ENCODE measurements around the gene ABTB2.
"Not testable (repeated sequence)": the region's sequence is repeated elsewhere in the genome, so short reads cannot be mapped to it uniquely, and the experiment has no call there.

ABTB2 gene

DNA sequence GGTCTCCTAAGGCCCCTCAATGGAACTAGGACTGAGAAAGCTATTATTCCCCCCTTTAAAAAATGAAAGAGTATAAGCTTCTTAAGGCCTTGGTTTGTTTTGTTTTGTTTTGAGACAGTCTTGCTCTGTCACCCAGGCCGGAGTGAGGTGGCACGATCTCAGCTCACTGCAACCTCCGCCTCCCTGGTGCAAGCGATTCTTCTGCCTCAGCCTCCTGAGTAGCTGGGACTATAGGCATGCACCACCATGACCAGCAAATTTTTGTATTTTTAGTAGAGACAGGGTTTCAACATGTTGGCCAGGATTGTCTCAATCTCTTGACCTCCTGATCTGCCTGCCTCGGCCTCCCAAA, 177.0 kb downstream of the ABTB2 start:
- not testable (repeated sequence) for DNase-seq

DNA sequence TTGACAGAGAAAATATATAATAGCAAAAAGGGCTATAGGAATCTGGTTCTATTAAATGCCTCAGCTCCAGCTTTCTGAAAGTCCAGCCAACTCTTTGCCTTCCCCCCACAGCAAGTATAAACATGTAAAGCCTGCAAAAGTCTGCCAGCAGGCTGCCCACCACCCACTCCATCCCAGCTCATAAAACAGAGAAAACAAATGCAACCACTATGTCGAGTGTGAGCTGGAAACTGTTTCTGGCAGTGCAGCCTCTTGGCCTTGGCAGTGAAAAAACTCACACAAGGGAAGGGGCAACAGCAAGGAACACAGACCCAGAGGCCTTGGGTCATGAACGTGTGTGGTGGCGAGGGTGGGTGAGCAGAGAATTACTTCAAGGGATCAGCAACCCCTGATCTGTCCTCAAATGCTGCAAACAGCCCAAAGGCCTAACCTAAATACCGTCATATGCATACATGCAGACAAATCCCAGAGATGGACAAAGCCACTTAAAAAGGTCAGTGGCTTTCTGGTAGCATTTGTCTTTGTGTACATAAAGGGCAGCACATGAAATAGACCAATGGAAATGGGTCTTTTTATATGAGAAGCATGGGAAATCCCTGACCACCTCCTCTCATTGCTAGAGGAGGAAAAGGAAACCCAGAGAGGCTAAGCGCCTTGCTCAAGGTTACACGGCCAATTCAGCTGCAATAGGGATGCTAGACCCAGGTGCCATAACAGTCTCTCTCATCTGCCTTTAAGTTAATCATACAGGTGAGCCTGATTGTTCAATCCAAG, 177.6 kb downstream of the ABTB2 start:
- DNase-seq: no peak

DNA sequence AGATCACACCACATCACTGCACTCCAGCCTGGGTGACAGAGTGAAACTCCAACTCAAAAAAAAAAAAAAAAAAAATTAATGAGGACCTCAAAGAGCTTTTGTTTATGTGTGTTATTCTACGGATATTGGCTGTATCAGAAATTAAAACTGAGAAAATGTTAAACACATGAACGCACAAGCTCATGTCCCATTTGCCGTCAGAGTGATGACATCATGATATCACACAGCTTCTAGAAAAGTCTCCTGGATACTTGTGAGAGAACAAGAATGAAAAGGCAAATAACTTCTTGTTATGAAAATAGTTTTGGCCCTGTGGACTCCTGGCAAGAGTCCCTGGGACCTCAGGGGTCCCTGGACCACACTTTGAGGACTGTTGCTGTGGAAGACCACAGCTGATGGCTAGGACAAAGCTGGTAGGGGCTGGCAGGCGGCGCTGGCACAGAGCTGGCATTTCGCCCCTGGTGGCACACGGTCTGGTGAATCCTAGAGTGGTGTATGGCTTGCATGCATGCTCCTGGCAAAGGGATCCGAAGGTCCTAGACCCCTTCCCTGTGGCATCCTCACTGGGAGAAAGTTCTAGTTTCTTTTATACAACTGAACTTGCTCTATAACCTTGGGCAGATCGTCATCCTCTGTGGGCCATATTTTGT, 178.7 kb downstream of the ABTB2 start:
- DNase-seq: no peak

DNA sequence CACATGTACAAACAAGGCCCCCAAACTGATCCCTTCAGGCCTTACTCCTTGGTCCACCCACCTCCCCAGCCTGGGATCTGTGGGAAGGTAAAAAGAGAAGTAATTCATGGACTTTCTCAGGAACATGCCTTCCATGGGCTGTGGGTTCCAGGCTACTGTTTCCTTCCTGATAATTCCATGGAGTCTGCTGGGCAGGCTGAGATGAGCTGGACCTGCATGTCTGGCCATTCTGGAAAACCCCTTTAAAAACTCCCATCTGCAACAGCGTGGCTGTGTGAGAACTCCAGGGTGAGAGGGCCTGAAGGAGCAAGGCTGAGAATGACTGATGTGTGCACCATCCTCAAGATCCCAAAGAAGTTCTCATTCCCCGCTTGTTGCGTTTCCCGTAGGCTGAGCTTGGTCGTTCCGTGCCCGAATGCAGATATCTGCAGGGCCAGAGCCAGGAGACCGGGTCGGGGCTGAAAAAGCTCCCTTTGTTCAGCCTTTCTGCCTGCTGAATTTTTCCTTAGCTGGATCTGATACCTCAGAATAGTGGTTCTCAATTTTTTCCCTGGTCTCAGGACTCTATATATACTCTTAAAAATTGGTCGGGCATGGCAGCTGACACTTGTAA, 179.5 kb downstream of the ABTB2 start:
- DNase-seq: no peak

DNA sequence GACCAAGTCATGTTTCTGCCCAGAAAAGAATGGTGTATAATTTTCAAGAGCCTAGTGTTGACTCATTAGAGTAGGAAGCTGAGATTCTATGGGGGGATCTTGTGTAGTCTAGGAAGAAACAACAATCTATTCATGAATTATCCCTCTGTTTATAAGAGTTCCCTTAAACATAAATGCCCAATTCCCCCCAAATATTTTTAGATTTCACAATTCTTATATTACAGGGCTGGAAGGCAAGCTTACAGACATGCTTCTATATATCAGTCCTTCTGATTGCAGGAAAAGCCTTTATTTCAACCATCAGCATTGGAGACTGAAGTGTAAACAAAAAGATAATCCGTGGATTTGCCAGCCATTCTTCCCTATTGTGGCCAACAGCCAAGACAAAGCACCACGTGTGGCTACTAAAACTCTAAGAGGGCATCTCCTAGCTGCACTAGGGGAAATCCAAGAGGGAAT, 181.0 kb downstream of the ABTB2 start:
- DNase-seq: no peak

DNA sequence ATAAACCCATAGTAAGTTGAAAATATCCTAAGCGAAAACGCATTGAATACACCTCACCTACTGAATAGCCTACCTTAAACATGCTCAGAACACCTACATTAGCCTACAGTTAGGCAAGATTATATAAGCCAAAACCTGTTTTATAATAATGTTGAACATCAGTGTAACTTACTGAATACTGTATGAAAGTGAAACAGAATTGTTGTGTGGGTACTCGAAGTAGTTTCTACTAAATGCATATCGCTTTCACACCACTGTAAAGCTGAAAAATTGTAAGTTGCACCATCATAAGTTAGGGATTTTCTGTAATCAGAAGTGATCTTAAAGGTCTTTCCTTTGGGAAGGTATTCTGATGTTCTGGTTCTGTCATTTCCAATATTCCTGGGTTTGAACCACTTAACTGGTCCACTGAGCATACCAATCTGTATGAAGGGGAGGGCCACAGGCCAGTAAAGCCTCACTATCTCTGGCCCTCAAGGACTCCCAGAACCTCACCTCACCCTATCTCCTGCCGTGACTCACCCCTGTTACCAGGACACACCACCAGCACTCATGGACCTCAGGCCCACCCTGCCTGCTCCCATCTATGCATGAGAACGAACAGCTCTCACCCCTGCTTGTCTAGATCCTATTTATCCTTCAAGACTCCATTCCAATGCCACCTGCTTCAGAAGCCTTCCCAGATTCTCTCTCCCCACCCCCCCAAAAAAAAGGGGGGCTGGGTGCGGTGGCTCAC, 182.4 kb downstream of the ABTB2 start:
- DNase-seq: no peak

DNA sequence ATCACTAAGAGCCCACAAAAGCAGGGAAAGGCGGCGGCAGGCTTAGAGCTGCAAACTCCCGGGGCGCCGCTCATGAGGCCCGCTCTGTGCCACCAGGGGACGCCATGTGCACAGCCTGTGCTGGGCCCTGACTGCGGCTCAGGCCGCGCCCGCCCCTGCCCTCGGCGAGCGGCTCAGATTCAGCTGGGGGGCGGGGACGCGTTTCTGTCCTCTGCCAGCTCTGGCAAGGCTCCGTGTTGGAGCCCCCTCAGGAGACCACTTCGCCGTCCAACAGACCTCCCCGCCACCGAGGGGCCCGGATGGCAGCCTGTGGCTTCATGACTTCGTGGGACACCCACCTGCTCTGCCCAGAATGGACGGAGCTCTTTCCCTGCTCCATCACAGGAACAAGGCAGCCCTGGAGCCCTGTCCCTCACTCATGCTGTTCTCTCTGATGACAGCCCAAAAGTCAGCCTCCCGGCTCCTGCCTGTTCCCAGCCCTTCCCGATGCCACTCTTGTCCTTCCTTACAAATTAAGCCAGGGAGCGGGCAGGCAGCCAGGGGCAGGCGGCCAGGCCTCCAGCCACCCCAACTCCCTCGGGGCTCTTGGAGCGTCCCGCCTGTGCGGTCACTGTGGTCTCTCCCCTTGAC, 183.3 kb downstream of the ABTB2 start:
- DNase-seq: peak; percentile 76

DNA sequence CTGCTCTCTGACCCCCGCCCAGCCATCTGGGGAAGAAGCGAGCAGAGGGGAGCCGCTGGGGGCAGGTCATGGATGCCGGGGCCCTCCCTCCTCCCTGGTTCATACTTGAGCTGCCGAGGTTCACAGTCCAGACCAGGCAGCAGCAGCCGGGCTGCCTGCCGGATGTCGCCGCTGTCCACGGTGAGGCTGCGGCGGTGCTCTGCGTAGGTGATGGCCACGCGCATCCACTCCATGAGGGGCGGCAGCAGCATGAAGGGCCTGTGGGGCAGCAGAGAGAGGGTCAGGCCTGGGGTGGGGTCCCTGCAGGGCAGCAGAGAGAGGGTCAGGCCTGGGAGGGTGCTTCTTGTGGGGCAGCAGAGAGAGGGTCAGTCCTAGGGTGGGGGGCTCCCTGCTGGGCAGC, 184.8 kb downstream of the ABTB2 start:
- no peak for DNase-seq

DNA sequence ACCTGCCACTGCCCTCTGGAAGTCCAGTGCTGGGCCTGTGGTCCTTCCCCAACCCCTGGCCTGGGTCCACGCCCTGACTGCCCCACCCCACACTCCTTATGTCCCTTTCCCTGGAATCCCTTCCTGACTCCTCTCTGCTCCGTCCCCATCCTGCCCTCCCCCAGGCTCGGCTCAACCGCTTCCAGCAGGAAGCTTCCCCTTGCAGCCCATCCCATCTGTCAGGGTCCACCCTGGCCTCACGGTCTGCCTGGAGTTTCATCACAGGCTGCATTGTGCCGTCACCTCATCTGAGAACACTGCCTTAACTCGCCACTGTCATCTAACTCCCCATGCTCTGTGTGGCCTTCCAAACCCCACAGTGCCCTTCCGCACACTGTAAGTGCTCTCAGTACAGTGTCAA, 188.1 kb downstream of the ABTB2 start:
- no peak for DNase-seq

DNA sequence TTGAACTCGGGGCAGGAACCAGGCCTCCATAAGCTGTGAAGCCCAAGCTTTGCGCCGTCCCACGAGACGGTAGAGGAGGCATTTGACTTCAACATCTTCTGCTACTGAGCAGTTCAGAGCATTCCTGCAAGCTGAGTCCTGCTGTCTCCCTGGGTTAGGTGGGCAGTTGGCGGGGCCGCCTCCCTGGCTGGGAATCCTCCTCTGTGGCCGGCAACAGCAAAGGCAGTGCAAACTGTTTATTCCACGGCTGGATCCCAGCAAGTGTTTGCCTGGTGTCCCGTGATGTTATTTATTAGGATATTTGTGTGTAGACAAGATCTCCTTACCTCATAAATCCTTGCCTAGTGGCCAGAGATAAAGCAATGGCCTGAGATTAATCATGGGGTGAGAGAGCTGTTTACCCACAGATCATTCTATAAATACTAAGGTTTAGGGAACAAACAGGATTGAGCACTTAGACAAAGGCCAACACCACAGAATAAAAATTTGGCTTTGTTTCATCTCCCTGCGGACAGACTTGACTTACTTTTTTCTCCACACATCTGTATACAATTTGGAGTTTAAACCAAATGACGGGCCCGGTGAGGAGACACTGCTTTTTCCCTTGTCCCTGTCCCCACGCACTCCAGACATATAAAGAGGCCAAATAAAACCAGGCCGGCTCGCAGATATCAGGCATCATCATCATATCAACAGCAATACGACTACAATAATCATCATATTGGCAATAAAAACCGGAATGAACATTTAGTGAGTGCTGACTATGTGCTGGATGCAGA, 189.0 kb downstream of the ABTB2 start:
- DNase-seq: no peak

DNA sequence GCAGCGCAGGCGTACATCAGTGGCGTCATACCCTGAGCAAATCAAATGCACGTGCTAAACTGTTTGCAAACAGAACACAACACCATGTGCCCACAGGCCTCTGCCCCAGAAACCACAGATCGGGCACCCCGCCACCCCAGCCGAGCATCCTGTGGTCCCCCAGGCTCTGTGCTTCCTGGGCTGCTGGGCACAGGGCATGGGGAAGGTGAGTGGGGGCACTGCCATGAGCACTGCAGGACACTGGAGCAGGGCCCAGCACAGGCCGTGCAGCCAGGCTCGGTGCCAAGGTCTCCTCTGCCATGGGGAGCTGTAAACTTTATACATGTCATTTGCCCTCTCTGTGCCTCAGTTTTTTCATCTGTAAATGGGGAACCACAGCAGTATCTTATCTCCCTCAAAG, 189.8 kb downstream of the ABTB2 start:
- no peak for DNase-seq

DNA sequence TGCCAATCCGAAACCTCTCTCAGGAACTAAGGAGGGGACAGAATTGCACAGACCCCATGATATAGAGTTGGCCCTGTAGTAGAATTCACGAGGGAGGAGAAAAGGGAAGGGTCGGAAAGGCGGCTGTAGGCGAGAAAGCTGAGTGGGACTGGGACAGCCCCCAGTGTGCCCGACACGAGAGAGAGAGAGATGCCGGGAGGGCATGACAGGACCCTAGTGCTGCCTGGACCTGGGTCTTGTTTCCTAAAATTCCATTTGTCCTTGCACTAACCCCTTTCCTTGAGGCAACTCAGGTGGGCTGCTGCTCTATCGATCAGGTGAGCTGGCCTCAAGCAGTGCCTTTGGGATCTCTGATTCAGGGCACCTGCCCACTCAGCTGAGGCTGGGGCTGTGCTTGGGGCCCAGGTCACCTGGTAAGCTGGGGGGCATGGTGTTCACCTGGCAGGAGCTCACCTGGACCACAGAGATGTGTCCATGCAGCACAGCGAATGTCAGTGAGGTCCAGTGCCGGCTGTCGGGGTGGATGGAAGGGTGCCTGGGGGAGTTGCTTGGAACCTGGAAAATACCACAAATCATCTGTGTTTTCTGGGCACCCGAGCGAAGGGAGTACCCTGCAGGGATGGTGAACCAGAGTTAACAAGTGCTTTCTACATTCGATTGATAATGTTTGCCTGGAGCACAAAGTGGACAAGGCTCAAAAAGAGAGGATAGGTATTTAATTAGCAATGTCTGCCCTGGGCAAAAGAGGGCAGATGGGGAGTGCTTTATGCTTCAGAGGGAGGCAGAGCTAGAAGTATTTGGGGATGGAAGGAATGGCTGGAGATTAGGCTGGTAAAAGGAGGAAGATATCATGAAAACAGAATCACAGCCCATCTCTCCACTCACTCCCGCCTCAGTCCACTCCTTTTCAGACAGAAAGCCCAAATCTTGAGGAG, 190.7 kb downstream of the ABTB2 start:
- no peak for DNase-seq

DNA sequence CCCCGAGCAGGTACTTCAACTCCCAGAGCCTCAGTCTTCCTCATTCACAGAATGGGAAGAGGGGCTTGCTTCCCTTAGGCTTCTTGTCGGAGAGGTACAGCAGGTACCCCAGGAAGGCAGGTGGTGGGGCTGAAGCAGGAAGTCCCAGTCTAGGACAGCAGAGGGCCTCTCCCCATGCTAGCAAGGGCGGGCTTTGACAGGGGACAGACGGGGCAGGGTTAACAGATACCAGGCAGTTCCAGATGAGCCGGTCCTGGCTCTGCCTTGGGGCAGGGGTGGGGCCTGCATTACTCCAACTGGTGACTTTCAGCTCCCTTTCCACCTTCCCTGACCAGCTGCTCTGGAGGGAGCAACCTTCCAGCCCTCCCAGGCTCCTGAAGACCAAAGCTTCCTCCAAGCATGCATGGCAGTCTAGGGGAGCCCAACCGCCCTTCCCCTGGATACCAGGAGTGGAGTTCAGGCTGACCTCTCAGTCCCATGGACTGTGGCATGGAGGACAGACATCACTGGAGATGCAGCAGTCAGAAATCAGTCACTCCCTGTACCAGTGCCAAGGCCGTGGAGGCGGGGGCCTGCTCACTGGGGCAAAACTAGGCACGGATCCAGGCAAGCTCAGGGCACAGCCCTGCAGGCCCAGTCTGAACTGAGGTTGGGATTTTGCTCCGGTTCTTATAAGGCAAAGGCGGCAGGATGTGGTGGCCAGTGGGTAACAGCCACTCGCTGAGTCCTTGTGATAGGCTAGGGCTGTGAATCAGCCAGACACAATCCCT, 191.8 kb downstream of the ABTB2 start:
- no peak for DNase-seq

DNA sequence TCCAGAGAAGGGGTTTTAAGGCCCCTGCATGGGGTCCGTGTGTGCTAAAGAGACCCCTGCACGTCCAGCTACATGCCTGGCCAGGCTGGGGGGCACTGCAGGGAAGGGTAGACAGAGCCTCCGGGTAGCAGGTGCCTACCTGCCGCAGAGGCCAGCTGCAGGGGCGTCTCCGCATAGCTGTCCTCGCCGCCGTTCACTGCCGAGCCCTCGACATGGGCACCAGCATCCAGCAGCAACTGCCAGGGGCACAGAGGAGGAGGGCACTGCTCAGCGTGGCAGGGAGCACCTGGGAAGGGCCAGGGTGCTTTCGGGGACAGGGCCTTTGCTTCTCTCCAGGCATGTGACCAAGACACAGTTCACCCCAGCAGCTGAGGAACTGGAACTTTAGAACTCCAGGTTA, 192.7 kb downstream of the ABTB2 start:
- no peak for DNase-seq

DNA sequence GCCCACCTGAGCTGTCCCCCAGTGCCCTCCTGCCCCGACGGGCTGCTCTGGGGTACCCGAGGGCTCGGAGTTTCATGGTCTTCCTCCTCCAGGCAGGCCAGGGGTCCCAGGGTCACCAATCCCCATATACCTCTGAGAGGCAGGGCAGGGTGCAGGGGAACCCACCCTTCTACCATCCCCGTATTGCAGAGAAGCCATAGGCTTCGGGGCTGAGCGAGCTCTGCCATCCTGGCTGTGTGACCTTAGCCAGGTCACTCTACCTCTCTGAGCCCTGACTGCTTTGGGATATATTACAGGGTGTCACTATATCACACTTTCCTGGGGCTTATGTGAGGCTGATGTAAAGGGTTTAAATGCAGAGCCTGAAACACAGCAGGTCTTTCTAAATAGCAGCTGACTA, 195.0 kb downstream of the ABTB2 start:
- no peak for DNase-seq

DNA sequence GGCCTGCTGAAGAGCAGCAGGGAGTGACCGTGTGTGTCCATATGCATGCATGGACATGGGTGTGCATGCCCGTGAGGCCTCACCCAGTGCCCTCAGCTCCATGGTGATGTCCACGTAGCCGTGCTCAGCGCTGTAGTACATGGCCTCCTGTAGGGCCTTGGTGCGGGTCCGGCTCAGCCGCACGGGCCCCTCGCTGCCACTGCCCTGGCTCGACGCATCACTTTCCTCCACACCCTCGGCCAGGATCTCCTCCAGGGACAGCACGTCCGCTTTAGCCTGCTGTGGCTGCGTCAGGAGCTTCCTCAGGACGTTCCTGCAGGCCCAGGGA, 195.4 kb downstream of the ABTB2 start:
- DNase-seq: no peak

DNA sequence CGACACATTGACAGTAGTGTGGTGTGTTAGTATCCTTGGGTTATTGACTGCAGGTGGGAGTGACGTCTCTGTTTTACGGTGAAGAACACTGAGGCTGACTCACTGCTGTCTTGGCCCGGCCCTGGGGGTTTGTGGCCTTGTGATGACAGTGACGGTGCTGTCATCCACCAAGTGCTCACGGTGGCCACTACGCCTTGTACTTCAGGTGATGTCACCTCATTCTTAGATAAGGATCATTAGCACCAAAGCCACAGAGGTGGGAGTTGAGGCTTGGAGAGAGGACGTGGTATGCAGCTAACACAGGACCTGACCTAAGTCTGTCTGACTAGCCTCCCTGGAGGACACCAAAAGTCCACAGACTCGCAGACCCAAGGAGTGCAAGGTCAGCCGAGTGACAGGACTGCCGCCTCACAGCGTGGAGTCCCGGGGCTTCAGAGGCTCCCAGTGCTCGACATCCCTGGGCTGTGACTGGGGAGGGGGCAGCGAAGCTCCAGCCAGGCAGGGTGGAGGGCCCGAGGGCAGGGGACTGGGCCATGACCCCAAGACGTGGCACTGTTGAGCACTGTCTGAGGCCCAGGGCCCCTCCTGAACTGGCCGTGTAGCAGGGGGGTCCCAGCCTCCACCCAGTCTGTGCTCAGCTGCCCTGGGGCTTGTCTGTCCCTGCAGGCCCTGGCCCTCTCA, 195.9 kb downstream of the ABTB2 start:
- DNase-seq: no peak

DNA sequence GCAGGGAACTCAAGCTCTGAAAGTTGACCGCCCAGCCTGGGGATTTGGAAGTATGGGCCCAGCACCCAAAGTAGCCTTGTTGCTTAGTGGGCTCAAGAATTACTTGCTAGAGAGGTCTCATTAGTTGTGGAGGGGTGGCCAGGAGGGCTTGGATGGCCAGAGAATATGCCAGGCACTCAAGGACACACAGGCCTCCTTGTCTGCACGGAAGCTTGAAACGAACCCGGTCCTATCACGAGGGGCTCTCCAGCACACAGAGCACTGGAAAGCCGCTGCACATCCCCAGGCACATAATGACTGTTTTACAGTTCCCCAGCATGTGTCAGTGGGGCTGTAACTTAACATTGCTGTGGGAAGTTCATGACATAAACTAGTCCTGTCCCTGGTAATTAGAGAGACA, 196.4 kb downstream of the ABTB2 start:
- no peak for DNase-seq

DNA sequence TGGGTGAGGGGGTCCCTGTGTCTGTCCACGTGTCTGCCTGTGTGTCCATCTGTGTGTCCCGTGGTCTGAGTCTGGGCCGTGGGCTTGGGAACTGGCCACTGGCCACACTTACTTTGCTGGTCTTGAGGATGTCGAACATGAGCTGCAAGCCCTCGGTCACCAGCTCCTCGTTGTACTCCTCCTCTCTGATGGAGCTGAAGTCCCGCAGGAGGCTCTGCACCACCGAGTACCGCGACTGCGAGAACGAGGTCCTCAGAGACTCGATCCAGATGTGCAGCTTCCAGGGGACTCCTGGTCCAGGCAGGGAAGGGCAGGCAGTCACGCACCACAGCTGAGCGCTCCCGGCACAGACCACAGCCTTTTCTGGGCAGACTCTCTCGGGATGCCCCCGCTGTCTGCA, 197.0 kb downstream of the ABTB2 start:
- no peak for DNase-seq
